Stimulated activated CD8-positive, alpha-beta memory T cell treated with anti-CD3 and anti-CD28 coated beads, Interleukin-15, amount 100 ng/mL, for 48 hours (primary cell): Measurements from ENCODE around the gene MX1.

Experiments
- DNase-seq, 2 donors: peaks; one replicate each; pipeline ENCODE4 v3.0.0-alpha.2; 2020; ENCODE audit warnings: low read depth in 2 of 2

Gene MX1

GRCh38 chr21:41425954-41426675 lies at the start of gene MX1:
MX1 (plus strand) TSS chr21:41426239; CDS start chr21:41432071, 5,832 bp downstream.
- DNase-seq: peak; percentile 64 to 79

GRCh38 chr21:41377715-41378114 lies 48.3 kb upstream of the MX1 start:
- no peak for DNase-seq

- DNase-seq: no peak
Observed at GRCh38 chr21:41378849-41379248, 47.2 kb upstream of the MX1 start.

- DNase-seq: no peak
Observed at GRCh38 chr21:41379901-41380300, 46.1 kb upstream of the MX1 start.

GRCh38 chr21:41381731-41382130 lies 44.3 kb upstream of the MX1 start:
- no peak for DNase-seq

GRCh38 chr21:41387042-41387819 lies 38.8 kb upstream of the MX1 start:
- DNase-seq: no peak

GRCh38 chr21:41387824-41388223 lies 38.2 kb upstream of the MX1 start:
- DNase-seq: no peak

GRCh38 chr21:41388259-41388658 lies 37.8 kb upstream of the MX1 start:
- no peak for DNase-seq

- no peak for DNase-seq
Observed at GRCh38 chr21:41390043-41390639, 35.9 kb upstream of the MX1 start.

GRCh38 chr21:41393876-41394465 lies 32.1 kb upstream of the MX1 start:
- no peak for DNase-seq

- DNase-seq: no peak
Observed at GRCh38 chr21:41396558-41397075, 29.4 kb upstream of the MX1 start.

- no peak for DNase-seq
Observed at GRCh38 chr21:41397471-41397891, 28.6 kb upstream of the MX1 start.

GRCh38 chr21:41398251-41398650 lies 27.8 kb upstream of the MX1 start:
- no peak for DNase-seq

- DNase-seq: no peak
Observed at GRCh38 chr21:41398831-41399230, 27.2 kb upstream of the MX1 start.

- DNase-seq: no peak
Observed at GRCh38 chr21:41399246-41399800, 26.7 kb upstream of the MX1 start.

- no peak for DNase-seq
Observed at GRCh38 chr21:41402231-41402630, 23.8 kb upstream of the MX1 start.

GRCh38 chr21:41402796-41403195 lies 23.2 kb upstream of the MX1 start:
- no peak for DNase-seq

- no peak for DNase-seq
Observed at GRCh38 chr21:41403331-41403730, 22.7 kb upstream of the MX1 start.

GRCh38 chr21:41403966-41404365 lies 22.1 kb upstream of the MX1 start:
- no peak for DNase-seq

- no peak for DNase-seq
Observed at GRCh38 chr21:41405321-41405720, 20.7 kb upstream of the MX1 start.

- DNase-seq: no peak
Observed at GRCh38 chr21:41406340-41406739, 19.7 kb upstream of the MX1 start.
